Subcutaneous adipose tissue (tissue), 4 donors: Measurements from ENCODE around the gene TMEM248. TPM values are rescaled to one million over a fixed set of nuclear protein-coding genes. Genes with fewer than 3 reads are reported as not detected.

ENCODE experiments used
- total RNA-seq, 4 donors: library from RNA; depleted of rRNA; stranded (reverse); fragments of >200 nt; gene quantifications; one replicate each; pipeline ENCODE4 v1.1.0, GENCODE V29; 2016
- TF ChIP-seq, protein P1 (sequence below): fragments of 450-650 bp; IDR thresholded peaks from one replicate; pipeline ENCODE4 v1.5.1; 2016; ENCODE audit warnings: low read depth, mild to moderate bottlenecking, control low read depth, antibody characterized with exemption, moderate library complexity

TMEM248 gene
- 100 to 1,000 TPM in 1 of 4 donors, 10 to 100 TPM in 3; 71.8 to 131 (median 81.7) TPM for total RNA-seq

DNA sequence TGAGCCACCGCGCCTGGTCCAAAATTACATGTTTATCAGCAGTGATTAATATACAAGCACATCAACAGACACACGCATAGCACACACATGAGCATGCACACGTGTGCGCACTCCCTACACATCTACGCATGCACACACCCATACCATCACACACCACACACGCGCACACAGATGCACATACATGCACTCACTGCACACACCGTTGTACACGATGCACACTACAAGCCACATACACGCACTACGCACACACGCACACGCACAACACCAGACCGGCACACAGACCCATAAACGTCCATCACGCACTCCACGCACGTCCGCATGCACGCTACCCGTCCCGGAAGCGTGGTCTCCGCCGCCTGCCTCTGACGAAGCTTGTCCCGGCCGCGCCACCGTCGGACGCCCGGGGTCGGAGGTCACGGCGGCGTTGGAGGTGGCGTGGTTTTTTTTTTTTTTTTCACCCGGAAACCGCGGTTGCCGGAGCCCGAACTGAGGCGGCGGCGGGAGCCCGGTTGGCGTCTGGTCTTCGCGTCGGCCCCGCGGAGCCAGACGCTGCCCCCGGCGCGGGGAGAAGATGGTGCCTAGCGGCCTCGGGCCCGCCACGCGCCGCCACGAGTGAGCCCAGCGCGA is at the start of gene TMEM248:
TMEM248 (plus strand) TSS at position 457 of the 627 bp plus-strand sequence. CDS start 20,641 bp downstream, outside the sequence.
- TF ChIP-seq, protein P1, sequence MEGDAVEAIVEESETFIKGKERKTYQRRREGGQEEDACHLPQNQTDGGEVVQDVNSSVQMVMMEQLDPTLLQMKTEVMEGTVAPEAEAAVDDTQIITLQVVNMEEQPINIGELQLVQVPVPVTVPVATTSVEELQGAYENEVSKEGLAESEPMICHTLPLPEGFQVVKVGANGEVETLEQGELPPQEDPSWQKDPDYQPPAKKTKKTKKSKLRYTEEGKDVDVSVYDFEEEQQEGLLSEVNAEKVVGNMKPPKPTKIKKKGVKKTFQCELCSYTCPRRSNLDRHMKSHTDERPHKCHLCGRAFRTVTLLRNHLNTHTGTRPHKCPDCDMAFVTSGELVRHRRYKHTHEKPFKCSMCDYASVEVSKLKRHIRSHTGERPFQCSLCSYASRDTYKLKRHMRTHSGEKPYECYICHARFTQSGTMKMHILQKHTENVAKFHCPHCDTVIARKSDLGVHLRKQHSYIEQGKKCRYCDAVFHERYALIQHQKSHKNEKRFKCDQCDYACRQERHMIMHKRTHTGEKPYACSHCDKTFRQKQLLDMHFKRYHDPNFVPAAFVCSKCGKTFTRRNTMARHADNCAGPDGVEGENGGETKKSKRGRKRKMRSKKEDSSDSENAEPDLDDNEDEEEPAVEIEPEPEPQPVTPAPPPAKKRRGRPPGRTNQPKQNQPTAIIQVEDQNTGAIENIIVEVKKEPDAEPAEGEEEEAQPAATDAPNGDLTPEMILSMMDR: no peak

GRCh38 chr7:66873476-66873875 is 47.5 kb upstream of the TMEM248 start:
- TF ChIP-seq, protein P1: no peak

DNA sequence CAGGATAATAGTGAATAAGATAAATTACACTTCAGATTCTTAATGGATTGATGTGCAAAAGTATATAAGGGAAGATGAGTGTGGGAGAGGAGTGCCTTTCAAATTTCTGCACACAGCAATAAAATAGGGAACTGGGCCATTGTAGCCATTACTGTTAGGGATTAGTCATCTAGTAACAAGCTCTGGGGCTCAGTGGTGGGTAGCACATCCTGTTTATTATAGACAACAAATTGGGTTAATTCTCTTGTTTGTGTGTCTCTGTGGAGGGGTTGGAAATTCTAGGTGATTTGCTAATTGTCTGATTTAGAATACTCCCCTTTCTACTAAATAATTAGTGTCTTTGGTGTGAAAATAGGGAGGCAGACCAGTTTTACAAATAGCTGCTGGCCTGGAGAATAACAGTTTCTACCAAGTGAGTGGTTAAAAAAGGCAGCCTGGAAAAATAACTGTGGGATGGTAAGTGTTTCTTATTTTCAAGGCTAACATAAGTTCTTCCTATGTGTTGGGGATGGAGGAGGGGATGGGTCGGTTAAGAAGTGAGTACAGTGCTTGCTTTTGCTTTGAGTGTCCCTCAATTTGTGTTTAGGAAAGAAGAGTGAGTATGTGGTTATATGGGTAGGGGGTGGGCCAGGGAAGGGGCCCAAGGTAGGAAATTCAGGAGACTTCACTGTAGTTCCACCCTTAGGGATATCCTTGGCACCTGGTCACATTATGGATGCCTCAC is 43.3 kb upstream of the TMEM248 start:
- TF ChIP-seq, protein P1: no peak

DNA sequence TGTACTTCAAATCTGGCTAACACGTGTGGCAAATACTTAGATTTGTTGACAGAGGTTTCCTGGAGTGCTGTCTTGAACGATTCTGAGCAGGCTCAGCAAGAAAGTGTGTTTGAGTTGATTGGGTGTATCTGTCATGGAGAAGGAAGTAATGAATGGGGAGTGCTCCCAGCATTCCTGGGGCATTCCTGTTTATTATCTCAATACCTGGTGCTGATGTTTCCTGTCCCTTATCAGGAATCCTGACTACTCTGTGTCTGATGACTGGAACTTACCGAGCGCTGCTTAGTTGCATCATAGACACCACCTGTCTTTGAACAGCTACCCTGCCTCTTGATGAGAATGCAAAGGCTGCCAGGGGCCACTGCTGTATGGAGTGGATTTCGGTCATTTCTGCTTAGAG is 41.0 kb upstream of the TMEM248 start:
- TF ChIP-seq, protein P1: no peak

GRCh38 chr7:66883716-66884115 is 37.3 kb upstream of the TMEM248 start:
- TF ChIP-seq, protein P1: no peak

- TF ChIP-seq, protein P1: no peak
Measured at GRCh38 chr7:66886152-66886551, 34.9 kb upstream of the TMEM248 start.

- TF ChIP-seq, protein P1: no peak
Measured at GRCh38 chr7:66894463-66895080, 26.5 kb upstream of the TMEM248 start.
